Activated CD8-positive, alpha-beta memory T cell treated with anti-CD3 and anti-CD28 coated beads, Interleukin-2, amount 50 U/mL, for 24 hours (primary cell): Measurements from ENCODE around the gene SLC7A8.

Experiments used
- DNase-seq: peaks from one replicate; pipeline ENCODE4 v3.0.0-alpha.2; 2020; ENCODE audit errors: extremely low read depth

Gene SLC7A8

DNA sequence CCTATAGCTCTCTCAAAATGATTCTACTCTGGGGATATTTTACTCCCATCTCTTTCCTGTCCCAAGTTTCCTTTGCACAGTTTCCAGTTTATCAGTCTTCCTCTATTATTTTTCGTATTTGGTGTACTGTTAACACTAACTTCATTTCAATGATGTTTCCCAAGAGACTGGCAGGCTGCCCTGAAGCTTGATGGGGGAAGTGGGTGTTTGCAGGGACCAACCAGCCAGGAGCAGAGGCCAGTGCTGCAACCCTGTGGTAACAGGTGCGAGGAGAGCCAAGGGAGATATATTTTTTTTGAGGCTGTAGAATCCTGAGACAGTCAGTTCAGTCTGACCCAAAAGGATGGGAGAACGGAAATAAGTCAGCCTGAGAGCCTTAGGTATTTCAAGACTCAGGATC, 52.6 kb downstream of the SLC7A8 start:
- DNase-seq: no peak

DNA sequence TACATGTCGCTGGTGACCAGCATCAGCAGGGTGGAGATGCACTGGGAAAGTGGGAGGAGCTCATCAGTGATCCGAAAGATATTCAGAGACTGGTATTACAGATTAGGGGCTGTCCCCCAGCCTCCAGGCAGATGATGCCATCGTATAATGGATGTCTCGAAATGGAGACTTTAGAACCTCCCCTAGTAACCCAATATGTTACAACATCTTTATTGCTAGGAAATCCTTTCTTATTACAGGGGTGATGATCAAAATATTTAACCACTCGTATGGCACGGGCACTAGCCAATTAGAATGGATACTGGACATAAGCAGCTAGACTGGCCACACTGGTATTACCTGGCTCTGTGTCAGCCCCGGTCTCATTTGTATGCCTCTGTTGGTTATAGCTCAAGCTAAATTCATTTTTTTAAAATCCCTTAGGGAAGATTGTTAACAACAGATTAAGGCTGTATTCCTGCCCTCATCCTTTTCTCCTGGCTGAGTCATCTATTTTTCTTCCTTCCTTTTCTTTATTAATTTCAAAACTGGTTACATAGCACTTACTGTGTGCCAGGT, 53.6 kb downstream of the SLC7A8 start:
- DNase-seq: no peak

DNA sequence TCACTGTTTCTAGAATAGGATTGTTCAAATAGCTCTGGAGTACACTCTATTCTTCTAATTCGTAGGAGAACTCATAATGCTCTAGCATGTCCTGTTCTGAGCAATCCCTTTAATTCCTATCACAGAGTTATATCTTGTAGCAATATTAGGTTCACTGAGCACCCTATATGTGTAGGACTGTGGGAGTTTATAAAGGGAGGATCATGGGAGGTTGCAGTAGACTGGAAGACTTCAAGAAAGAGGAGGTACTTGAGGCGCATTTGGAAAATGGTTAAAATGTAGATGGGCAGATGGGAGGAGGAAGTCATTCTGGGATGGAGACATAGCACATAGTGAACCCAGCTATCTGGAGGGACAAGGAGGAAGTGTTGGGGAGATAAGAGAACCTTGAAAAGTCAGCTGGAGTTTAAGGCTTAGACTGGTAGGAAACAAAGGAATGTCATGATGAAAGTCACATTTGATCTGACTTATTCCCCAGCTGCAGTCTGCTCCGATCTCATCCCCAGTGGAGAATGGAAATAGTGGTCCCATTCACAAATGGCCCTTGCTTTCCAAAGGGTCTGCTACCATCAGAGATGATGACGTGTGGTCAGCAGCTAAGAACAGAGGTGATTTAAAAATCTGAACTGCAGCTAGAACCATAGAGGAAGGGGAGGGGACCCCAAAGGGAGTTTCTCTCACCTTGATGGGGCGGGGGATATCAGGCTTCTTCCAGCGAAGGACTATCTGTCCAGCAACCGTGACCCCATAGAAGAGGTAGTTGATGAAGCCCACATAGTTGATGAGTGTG, 54.3 kb downstream of the SLC7A8 start:
- no peak for DNase-seq

DNA sequence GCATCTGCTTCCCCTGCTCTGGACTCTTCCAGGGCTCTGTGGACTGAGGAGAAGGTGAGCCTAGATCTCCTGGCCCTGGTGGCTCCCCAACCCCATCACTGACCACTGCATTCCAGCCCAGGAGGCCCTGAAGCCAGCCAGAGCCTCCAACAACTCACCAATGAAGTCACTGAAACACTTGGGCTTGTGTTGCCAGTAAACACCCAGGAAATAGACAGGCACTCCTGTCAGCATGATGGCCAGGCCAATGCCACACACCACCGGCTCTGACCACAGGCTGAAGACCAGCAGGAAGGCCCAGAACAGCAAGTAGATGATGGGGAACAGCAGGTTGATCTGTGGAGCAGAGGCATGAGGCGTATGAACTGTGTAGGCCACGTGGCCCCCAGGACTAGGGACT, 55.6 kb downstream of the SLC7A8 start:
- no peak for DNase-seq

DNA sequence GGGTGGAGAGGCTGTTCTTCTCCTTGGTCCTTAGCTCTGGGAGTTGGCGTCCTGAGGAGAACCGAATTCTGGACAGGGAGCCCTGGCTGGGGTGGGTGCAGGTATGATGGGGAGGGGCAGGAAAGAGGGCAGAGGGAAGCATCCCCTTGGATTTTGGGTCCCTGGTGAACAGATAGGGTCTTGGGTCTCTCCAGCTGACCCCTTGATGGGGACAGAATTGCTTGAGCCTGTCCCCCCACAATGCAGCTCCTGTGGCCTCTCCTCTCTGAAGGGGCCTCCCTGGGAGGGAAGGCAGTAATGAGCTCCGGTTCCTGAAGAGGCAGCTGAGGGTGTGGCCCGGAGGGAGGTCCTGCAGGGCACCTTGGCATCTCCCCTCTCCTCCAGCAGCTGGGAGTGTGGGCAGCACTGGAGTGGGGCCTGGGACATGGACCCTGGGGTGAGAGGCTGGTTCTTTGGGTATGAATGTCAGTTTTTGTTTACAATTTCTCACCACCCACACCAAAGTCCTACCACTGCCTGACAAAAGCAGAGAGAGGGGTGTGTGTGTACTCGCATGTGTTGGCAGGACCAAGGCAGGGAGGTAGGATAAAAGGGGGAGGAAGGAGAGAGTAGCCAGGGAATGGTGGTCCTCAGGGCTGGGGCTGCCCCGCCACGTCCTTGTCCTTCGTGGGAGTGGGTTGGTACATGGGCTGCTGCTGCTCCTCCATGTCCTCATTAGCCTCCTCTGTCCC, 56.7 kb downstream of the SLC7A8 start:
- no peak for DNase-seq

DNA sequence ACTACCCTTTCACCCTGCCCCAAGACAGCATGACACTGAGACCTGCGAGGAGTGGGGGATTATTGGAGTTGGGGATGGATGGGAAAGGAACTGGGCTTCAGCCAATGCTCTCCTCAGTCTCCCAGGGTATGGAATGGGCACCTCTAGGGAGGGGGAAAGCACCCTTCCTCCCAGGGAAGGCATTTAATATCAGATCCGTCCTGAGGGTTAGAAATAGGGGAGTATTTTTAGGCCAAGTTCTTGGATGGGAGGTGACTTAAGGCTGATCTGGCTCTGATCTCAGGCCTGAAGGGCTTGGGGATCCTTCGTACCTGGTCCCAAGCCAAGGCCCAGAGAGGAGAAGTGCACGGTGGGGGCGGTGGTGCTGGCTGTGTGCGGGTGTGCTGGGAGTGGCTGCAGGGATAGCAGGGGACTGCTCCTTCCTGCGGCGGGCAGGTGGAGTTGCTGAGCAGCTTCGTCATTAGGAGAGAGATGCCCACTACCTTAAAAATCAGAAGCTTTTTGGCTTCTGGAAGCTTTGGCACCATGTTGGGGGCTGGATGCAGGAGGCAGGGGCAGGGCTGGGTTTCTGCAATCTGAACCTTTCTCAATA, 57.4 kb downstream of the SLC7A8 start:
- DNase-seq: no peak

DNA sequence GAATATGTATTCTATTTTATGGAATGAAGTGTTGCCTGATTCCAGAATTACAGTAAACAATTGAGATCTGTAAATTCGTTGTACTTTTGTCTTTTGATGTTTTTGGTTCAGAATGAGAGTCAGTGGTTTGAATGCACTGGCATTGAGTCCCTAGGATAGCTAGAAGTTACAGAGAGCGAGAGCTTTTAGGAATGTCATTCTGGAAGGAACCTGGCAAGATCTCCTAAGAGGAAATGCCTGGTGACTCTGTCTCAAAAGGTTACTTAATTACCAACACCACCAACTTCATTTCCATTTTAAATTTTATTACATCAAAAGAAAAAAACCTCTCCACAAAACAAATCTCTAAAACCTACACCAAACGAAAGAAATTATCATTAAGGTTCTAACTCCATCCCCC, 58.4 kb downstream of the SLC7A8 start:
- no peak for DNase-seq

DNA sequence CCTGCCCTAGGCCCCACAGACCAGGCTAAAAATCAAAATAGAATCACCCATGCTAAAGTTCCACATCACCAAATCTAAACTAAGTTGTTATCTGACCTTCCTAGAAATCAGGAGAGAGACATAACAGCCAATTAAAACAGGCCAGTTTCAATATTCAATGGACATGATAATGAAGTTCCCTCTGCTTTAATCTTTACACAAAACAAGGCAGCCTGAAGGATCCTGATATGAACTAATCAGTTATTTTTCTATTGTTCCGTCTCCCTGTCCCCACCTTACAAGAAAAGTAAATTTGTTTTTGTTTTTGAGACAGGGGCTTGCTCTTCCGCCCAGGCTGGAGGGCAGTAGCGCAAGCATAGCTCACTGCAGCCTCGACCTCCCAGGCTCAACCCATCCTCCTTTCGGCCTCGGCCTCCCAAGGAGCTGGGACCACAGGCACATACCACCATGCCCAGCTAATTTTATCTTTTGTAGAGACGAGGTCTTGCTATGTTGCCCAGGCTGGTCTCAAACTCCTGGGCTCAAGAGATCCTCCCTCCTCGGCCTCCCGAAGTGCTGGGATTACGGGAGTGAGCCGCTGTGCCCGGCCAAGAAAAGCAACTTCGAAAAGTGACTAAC, 59.0 kb downstream of the SLC7A8 start:
- no peak for DNase-seq

DNA sequence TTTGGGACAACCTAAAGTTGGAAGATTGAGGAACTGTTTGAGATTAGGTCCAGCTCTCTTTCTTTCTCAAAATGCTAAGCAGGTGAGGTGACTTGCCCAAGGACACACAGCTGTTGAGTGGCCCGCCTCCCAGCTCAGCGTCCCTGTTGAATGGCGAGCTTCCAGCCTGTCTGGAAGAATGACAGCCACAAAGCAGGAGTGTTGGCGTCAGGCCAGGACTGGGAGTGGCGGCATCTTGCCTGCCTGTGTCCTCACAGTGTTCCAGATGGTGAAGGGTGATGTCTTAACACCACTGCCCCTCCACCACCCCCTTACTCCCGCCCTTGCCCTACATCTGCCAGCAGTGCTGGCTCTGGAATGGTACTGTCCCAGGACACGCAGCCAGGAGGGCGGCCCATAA, 60.0 kb downstream of the SLC7A8 start:
- no peak for DNase-seq

DNA sequence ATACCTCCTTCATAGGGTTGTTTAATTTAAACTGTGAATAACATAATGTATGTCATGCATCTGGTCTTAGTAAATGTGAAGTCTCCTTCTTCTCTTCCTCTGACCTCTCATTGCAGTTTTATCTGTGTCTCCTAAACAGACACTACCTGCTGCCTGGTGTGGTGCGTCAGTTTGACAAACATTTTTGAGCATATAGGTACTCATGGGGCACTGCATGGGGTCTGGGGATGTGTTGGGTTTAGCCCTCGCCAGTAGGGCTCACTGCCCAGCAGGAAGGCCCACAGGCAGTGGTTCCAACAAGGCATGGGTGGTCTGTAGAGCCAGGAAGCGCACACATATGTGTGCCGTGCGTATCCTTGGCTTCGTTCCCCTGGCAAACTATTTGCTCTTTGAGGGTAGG, 61.4 kb downstream of the SLC7A8 start:
- no peak for DNase-seq

DNA sequence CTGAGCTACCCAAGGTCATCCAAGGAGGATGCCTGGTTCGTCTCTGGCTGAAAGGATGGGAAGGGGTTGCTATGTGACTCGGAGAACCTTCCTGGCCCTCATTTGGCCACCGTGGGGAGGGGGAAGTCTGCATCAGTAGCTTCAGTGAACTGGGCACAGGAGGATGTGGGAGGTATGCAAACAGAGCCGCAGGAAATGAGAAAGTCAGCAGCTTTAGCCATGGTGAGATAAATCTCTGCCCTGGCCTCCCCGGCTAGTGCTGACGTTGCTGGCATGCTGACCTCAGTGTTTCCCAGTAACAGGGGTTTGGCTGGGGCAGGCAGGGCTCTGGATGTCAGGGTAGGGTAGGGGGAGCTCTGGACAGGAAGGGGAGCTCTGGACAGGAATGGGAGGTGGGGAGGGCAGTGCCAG, 62.1 kb downstream of the SLC7A8 start:
- no peak for DNase-seq

DNA sequence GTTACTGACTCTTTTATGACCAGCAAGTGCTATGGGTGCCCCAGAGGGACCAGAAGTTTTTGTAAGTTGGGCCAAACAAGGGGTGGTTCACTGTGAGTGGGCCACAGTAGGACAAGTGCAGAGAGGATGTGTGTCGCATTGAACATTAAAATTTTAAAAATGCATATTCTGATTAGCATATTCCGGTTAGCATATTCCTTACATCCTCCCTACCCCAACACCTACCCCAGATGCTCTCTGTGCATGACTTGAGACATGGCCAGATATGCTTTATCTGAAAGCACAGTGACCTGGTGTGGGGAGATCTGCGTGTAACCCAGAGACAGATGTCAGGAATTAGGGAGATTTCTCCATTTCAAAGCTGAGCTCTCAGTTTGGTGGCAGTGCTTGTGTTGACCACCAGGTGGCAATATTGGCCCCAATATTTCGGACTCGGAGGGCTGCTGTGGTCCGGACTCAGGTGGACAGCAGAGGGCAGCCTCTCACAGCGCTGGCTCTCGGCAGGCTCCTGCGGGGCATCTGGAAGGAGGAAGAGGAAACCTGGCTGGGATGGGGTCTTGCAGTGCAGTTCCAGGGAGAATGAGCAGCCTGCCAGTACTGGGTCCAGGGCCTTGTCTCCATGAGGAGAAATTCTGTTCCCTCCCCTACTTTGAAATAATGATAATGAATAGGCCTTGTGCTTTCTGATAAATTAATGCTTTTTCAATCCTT, 62.8 kb downstream of the SLC7A8 start:
- DNase-seq: peak; percentile 58

DNA sequence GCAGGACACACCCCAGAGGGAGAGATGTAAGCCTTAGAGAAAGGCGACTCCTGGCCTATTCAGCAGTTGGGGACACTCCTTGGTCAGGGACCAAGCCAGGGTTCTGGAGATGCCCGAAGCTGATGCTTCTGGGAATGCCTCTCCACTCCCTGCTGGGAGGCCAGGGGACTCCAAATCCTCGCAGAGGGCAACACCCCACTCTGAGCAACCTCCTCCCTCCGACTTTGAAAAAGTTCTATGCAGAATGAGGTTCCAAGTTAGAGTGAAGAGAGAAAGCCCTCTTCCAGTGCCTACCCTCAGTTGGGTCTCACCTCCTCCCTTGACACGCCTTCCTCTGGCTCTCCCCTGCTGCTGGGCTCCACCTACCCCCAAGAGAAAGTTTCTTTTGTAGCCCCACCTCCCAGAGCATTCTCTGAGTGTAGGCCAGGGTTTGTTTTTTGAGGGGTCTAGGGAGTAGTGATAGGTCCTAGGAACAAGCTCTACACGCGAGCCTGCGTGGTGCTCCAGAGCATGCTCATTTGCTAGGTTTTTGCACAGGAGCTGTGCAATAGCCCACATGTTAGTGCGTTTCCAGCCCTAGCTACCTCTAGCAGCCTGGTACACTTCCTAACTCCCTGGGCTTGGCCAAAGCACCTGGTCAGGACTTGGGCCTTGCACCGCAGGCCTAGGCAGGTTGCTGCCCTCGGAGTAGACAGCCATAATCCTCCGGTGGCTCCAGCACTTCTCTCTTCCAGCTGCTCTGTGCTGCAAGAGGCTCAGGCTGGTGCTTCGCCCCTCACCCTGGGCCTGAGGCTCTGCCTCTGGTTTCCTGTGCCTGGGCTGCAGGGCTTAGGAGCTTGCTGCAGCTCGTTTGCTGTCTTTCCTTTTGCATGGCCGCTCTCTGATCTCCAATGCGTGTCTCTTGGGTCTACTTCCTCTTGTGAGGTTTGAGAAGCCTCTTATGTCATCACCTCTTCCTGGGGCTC, 63.8 kb downstream of the SLC7A8 start:
- DNase-seq: no peak

DNA sequence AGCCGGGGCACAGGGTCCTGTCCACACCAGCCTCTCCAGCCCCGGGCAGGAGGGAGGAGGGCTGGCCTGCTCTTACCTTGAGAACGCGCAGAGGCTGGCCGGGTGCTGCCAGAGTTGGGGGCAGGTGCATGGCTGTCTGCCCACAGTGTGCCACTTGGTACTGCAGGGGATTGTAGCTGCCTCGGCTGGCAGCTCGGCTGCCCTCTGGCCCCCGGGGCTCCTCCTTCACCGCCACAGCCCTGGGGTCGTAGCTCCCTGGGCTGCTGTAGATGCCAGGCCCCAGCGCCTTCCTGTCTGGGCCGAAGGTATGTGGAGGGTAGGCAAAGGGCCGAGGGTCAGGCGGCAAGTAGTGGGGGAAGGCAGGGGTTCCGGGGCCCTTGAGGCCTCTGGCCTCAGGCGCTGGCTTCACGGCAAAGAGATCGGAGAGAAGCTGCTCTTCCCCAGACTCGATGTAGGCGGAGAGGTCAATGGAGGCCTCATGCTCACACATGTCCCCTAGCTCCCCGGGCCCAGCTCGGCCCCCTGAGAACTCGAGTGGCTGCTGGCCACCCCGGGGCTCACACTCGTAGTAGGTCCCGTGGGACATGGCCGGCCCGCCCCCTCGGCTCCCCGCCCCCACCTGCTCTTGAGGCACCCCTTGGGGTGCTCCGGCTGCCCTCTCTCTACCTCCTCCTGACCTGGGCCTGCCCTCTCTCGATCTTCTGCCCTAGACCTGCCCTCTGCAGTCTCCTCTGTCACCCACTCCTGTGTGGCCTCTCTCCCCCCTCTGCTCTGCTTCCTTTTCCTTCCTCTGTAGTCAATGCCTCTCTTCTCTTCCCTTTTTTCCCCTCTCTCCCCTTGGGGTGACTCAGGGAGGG, 64.7 kb downstream of the SLC7A8 start, which contains the start of gene CEBPE:
TSS of gene CEBPE (minus strand) at position 750 of the 857 bp plus-strand sequence. CDS start at position 586, 164 bp downstream.
- no peak for DNase-seq

DNA sequence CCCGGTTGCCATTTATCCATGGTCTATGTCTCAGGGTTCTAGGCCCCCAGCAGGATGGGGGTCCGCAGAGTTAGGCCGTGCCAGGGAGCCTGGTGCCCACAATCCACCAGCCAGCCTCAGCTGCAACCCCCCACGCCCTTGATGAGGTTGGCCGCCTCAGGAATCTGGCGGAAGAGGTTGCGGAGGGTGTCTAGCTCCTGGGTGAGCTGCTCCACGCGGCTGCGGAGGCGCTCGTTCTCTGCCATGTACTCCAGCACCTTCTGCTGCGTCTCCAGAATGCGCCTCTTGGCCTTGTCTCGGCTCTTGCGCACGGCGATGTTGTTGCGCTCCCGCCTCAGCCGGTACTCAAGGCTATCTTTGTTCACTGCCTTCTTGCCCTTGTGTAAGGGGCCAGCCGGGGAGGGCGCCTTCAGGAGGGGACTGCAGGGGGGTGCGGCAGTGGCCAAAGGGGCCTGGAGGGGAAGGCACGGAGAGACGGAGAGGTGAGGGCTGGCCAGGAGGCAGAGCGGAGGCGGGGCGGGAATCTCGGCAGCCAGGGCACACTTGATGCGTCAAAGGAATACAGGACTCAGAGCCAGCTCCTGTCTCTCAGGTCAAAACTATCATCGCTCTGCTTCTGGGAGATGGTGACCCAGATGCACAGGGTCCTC, 66.0 kb downstream of the SLC7A8 start:
- no peak for DNase-seq

DNA sequence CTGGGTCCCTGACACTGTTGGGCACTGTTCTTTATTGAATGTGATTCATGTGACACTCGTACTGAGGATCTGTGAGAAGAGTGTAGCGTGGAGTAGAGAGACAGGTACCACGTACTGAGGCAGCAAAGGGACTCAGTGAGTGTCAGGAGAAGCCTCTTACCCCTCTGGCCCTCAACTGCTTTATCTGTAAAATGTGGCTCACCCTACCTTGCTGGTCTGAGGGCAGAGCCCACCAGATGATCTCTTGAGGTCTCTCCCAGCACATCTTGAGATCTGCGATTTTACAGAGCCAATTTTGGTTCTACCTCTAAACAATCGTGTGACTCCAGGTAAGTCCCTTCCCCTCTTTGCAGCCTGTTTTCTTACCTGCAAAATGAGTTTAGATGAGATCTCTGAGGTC, 67.5 kb downstream of the SLC7A8 start:
- no peak for DNase-seq

DNA sequence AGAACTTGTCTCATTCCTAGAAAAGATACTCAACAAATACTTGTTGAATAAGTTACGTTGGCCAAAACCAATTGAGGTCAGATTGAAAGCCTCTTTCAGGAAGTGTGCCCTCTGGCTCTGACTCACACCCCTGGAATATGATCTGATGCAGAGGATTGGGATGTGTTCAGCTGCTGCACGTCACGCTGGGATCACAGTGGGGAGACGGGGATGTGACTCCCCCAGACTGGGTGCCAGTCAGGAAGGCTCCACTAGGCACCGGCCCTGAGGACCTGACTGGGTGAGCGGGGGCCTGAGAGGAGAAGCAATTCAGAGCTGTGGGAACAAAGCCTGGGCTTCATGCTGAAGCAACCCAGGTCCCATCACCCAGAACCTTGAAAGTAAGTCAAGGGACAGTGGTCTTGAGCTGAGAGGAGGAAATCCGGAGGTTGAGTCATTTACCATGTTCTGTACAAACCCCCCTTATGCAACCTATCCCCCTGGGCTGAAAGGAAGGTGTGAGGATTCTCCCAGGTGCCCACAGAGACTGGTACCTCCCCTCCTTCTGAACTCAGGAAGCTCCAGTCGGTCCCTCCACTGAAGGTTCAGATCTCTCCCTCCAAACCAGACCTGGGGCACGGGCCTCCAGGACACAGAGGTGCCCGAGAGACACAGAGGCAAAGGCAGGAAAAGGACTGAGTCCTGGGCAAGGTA, 68.3 kb downstream of the SLC7A8 start:
- DNase-seq: no peak

DNA sequence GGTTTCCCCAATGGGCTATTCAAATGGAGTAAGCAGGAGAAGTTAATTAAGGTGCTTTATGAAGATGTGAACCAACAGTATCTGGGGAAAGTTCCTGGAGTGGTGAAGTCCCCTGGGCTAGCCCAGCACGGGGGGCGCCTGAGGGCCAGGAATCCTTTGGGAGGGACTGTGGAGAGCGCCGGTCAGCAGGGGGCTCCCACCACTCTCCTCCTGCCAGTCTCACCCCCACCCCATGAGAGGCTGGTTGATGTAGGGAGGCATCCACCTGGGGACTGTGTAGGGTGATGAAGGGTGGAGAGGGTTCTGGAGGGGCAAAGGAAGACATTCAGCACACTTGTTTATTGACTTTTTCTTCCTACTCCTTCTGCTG, 68.8 kb downstream of the SLC7A8 start:
- DNase-seq: no peak
